ENCODE results near the gene CNOT11. TPM values are rescaled to one million over a fixed set of nuclear protein-coding genes. Genes with fewer than 3 reads are reported as not detected.
"Not testable (repeated sequence)": the region's sequence is repeated elsewhere in the genome, so short reads cannot be mapped to it uniquely, and the experiment has no call there.

CNOT11 gene
- total RNA-seq, 1 experiment from 2014 or later, result 54.0 TPM

GRCh38 chr2:101208830-101209229, 43.9 kb upstream of the CNOT11 start (continued):
- TF ChIP-seq ZNF416 (CRISPR knock-in tag; IDR thresholded peaks at IDR 0.05), result no peak
- TF ChIP-seq ZBTB43 (CRISPR knock-in tag; IDR thresholded peaks at IDR 0.05), result no peak
- no peak for TF ChIP-seq JUN (CRISPR knock-in tag; IDR thresholded peaks at IDR 0.05)
- TF ChIP-seq USF2 (CRISPR knock-in tag; IDR thresholded peaks at IDR 0.05), result no peak
- TF ChIP-seq, protein P1, sequence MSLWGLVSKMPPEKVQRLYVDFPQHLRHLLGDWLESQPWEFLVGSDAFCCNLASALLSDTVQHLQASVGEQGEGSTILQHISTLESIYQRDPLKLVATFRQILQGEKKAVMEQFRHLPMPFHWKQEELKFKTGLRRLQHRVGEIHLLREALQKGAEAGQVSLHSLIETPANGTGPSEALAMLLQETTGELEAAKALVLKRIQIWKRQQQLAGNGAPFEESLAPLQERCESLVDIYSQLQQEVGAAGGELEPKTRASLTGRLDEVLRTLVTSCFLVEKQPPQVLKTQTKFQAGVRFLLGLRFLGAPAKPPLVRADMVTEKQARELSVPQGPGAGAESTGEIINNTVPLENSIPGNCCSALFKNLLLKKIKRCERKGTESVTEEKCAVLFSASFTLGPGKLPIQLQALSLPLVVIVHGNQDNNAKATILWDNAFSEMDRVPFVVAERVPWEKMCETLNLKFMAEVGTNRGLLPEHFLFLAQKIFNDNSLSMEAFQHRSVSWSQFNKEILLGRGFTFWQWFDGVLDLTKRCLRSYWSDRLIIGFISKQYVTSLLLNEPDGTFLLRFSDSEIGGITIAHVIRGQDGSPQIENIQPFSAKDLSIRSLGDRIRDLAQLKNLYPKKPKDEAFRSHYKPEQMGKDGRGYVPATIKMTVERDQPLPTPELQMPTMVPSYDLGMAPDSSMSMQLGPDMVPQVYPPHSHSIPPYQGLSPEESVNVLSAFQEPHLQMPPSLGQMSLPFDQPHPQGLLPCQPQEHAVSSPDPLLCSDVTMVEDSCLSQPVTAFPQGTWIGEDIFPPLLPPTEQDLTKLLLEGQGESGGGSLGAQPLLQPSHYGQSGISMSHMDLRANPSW (CRISPR knock-in tag; conservative IDR thresholded peaks at IDR 0.05; ENCODE audit: low read depth), result no peak
- TF ChIP-seq, protein P2, sequence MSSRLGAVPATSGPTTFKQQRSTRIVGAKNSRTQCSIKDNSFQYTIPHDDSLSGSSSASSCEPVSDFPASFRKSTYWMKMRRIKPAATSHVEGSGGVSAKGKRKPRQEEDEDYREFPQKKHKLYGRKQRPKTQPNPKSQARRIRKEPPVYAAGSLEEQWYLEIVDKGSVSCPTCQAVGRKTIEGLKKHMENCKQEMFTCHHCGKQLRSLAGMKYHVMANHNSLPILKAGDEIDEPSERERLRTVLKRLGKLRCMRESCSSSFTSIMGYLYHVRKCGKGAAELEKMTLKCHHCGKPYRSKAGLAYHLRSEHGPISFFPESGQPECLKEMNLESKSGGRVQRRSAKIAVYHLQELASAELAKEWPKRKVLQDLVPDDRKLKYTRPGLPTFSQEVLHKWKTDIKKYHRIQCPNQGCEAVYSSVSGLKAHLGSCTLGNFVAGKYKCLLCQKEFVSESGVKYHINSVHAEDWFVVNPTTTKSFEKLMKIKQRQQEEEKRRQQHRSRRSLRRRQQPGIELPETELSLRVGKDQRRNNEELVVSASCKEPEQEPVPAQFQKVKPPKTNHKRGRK (CRISPR knock-in tag; IDR thresholded peaks at IDR 0.05; ENCODE audit: borderline replicate concordance), result no peak
- TF ChIP-seq, protein P3, sequence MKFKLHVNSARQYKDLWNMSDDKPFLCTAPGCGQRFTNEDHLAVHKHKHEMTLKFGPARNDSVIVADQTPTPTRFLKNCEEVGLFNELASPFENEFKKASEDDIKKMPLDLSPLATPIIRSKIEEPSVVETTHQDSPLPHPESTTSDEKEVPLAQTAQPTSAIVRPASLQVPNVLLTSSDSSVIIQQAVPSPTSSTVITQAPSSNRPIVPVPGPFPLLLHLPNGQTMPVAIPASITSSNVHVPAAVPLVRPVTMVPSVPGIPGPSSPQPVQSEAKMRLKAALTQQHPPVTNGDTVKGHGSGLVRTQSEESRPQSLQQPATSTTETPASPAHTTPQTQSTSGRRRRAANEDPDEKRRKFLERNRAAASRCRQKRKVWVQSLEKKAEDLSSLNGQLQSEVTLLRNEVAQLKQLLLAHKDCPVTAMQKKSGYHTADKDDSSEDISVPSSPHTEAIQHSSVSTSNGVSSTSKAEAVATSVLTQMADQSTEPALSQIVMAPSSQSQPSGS (CRISPR knock-in tag; IDR thresholded peaks at IDR 0.05; ENCODE audit: borderline replicate concordance, low read depth), result no peak
- no peak for TF ChIP-seq TCF7 (CRISPR knock-in tag; IDR thresholded peaks at IDR 0.05; ENCODE audit: low read depth)

DNA sequence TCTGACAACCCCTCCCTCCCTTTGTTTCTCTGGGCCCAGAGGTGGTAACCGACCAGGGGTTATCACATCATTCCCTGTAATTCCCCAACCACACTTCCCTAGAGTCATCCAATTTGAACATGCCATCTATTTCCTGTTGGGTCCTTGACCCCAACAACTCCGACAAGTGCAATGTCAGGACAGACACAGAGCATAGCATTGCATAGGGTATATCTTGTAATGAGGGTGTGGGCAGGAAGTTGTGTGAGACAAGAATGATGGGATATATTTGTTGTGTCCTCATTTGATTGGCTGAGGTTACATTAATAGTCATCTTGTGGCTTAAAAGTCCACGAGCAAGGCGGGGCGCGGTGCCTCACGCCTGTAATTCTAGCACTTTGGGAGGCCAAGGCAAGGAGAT, 33.4 kb upstream of the CNOT11 start:
- no peak for ATAC-seq
- Mint-ChIP-seq H3K27me3 (ENCODE audit: low read depth) (no peaks in the 10 kb centered on the region), H3K4me3 (no peak overlapping the region), H3K27ac (no peak overlapping the region), H3K4me1 (no peaks in the 10 kb centered on the region), H3K9me3 (no peaks in the 10 kb centered on the region), H3K36me3 (no peaks in the 10 kb centered on the region)
- TF ChIP-seq, protein P4, sequence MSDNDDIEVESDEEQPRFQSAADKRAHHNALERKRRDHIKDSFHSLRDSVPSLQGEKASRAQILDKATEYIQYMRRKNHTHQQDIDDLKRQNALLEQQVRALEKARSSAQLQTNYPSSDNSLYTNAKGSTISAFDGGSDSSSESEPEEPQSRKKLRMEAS (CRISPR knock-in tag; IDR thresholded peaks at IDR 0.05), result no peak
- TF ChIP-seq ETV6 (CRISPR knock-in tag; IDR thresholded peaks at IDR 0.05) (no peak), PRRX2 (CRISPR knock-in tag; IDR thresholded peaks at IDR 0.05) (no peak), SMAD4 (CRISPR knock-in tag; IDR thresholded peaks at IDR 0.05) (no peak), JAZF1 (CRISPR knock-in tag; IDR thresholded peaks at IDR 0.05) (no peak), NFE2L1 (CRISPR knock-in tag; IDR thresholded peaks at IDR 0.05) (no peak), HMGXB4 (CRISPR knock-in tag; IDR thresholded peaks at IDR 0.05) (no peak), USF2 (CRISPR knock-in tag; IDR thresholded peaks at IDR 0.05) (no peak), IRF1 (CRISPR knock-in tag; IDR thresholded peaks at IDR 0.05) (no peak), CREM (CRISPR knock-in tag; IDR thresholded peaks at IDR 0.05) (no peak)
- POLR2A ChIA-PET, result no interaction called here
- CTCF ChIA-PET, result interaction anchor here (0.7 to 2.4 kb wide), 4 partner anchors 18 to 181 kb away, joined by 3 to 15 read pairs (median 12); no protein-coding TSS in a partner anchor
- no peak for DNase-seq (ENCODE audit: low spot score)

DNA sequence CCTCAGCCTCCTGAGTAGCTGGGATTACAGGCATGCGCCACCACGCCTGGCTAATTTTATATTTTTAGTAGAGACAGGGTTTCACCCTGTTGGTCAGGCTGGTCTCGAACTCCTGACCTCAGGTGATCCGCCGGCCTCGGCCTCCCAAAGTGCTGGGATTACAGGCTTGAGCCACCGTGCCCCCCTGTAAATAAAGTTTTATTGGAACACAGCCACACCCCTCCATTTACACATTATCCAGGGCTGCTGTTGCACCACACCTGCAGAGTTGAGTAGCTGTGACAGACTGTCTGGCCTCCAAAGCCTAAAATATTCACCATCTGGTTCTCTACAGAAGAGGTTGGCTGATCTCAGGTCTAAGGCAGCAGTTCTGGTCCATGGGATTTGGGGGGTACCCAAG, 32.6 kb upstream of the CNOT11 start:
- H3K36me3 Mint-ChIP-seq; H3K4me1 Mint-ChIP-seq; H3K9me3 Mint-ChIP-seq; H3K27me3 Mint-ChIP-seq (ENCODE audit: low read depth); CTCF ChIA-PET; H3K27ac Mint-ChIP-seq; POLR2A ChIA-PET; DNase-seq (ENCODE audit: low spot score); ATAC-seq; H3K4me3 Mint-ChIP-seq: not testable (repeated sequence)

All from WTC11 (cell line).